ENCODE measurements around the gene SMO.

DNA sequence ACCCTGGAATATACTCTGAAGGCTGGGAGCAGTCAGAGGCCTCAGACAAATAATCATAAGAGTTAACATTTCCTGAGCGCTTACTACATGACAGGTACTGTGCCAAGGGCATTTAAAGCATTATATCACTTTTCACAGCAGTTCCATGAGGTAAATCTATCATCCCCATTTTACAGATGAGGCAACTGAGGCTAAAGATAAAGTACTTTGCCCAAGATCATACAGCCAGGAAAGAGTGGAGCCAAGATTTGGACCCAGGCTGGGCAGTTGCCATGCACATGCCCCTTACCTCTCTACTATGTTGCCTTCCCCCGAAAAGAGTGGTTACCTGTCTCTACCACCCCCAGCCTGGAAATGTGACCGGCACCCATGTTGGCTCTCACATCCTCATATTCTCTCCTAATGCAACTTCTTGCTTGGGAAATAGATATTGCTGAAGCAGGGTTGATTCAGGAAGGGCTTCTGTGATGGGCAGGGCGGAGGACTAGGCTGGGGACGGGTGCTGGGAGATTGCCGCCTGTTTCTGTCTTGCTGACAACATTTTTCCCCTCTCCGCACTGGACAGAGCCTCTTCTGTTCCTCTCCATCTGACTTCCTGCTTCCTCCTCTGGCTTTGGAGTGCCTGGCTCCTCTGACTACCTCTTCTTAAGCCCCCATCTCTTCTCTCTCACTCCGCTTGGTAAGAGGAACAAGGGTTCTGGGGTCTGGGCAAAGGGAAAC lies 13.8 kb downstream of the SMO start:
- TF ChIP-seq, protein P1, sequence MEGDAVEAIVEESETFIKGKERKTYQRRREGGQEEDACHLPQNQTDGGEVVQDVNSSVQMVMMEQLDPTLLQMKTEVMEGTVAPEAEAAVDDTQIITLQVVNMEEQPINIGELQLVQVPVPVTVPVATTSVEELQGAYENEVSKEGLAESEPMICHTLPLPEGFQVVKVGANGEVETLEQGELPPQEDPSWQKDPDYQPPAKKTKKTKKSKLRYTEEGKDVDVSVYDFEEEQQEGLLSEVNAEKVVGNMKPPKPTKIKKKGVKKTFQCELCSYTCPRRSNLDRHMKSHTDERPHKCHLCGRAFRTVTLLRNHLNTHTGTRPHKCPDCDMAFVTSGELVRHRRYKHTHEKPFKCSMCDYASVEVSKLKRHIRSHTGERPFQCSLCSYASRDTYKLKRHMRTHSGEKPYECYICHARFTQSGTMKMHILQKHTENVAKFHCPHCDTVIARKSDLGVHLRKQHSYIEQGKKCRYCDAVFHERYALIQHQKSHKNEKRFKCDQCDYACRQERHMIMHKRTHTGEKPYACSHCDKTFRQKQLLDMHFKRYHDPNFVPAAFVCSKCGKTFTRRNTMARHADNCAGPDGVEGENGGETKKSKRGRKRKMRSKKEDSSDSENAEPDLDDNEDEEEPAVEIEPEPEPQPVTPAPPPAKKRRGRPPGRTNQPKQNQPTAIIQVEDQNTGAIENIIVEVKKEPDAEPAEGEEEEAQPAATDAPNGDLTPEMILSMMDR (IDR thresholded peaks at IDR 0.05; ENCODE audit: low read depth, low read length, poor library complexity, severe bottlenecking) = no peak
- TF ChIP-seq EZH2phosphoT487 (IDR thresholded peaks at IDR 0.05; ENCODE audit: borderline replicate concordance, low read length) = no peak
